Measurements from ENCODE around the gene GTF2F2.

Gene GTF2F2

DNA sequence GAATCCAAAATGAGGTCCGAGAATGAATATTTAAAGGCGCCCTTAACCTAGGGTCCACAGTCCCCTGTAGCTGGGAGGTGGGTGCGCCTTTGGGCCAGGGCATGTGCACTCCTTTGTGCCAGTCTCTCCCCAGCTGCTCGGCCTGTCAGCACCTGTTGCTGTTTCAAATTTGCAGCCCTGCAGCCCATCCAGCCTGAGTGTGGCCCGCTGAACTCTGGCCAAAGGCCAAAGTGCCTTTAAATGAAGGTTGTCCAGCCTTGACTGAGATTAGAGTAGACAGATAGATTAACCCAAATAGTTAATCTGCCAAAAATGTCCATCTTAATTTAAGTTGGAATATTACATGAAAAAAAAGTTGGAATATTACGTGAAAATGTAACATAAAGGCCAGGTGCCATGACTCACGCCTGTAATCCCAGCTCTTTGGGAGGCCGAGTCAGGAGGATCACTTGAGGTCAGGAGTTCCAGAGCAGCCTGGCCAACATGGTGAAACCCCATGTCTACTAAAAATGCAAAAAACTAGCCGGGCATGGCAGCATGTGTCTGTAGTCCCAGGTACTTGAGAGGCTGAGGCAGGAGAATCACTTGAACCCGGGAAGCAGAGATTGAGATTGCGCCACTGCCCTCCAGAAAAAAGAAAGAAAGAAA lies 195.3 kb downstream of the GTF2F2 start:
- TF ChIP-seq, protein P1, sequence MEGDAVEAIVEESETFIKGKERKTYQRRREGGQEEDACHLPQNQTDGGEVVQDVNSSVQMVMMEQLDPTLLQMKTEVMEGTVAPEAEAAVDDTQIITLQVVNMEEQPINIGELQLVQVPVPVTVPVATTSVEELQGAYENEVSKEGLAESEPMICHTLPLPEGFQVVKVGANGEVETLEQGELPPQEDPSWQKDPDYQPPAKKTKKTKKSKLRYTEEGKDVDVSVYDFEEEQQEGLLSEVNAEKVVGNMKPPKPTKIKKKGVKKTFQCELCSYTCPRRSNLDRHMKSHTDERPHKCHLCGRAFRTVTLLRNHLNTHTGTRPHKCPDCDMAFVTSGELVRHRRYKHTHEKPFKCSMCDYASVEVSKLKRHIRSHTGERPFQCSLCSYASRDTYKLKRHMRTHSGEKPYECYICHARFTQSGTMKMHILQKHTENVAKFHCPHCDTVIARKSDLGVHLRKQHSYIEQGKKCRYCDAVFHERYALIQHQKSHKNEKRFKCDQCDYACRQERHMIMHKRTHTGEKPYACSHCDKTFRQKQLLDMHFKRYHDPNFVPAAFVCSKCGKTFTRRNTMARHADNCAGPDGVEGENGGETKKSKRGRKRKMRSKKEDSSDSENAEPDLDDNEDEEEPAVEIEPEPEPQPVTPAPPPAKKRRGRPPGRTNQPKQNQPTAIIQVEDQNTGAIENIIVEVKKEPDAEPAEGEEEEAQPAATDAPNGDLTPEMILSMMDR (conservative IDR thresholded peaks at IDR 0.05; ENCODE audit: low read depth) = no peak
- ChIA-PET POLR2A (ENCODE audit: low non-redundant PET) (no interaction called here), CTCF (interaction anchor here (0.7 kb wide), 1 partner anchor 12 kb away, joined by 3 read pairs; no protein-coding TSS in a partner anchor)
- no peak for DNase-seq (ENCODE audit: low spot score)
- no peak overlapping the region for H3K27ac ChIP-seq

DNA sequence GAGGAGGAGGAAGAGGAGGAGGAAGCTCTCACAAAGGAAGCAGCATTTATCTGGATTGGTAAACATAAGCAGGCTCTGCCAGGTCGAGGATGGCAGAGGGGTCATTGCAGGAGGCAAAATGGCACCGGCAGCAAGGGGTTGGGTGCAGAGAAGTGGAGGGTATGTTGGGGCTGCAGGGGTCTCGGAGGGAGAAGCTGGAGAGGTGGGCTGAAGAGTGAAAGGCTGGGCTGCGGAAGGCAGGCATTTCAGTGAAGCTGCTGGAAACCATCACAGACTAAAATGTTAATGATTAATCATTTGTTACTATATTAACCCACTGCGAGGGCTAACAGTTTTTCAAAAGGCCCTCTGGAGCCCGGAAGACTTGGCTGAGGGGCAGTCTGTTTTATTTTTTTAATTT lies 196.0 kb downstream of the GTF2F2 start:
- POLR2A ChIA-PET (ENCODE audit: low non-redundant PET) = no interaction called here
- no peak overlapping the region for H3K27ac ChIP-seq
- TF ChIP-seq, protein P1 (conservative IDR thresholded peaks at IDR 0.05; ENCODE audit: low read depth) = no peak
- DNase-seq (ENCODE audit: low spot score) = no peak
- CTCF ChIA-PET = no interaction called here

DNA sequence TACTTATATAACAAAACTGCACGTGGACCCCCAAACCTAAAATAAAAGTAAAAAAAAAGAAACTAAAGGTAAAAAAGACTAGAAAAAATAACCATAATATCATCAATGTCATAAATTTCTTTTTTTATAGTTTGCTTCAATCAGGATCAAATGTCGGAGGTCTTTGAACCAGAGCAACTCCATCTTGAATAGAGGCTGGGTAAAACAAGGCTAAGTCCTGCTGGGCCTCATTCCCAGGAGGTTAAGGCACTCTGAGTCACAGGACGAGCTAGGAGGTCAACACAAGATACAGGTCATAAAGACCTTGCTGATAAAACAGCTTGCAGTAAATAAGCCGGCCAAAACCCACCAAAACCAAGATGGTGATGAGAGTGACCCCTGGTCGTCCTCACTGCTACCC lies 196.7 kb downstream of the GTF2F2 start:
- H3K27ac ChIP-seq = no peak overlapping the region
- TF ChIP-seq, protein P1 (conservative IDR thresholded peaks at IDR 0.05; ENCODE audit: low read depth) = no peak
- ChIA-PET POLR2A (ENCODE audit: low non-redundant PET) (no interaction called here), CTCF (no interaction called here)
- no peak for DNase-seq (ENCODE audit: low spot score)

DNA sequence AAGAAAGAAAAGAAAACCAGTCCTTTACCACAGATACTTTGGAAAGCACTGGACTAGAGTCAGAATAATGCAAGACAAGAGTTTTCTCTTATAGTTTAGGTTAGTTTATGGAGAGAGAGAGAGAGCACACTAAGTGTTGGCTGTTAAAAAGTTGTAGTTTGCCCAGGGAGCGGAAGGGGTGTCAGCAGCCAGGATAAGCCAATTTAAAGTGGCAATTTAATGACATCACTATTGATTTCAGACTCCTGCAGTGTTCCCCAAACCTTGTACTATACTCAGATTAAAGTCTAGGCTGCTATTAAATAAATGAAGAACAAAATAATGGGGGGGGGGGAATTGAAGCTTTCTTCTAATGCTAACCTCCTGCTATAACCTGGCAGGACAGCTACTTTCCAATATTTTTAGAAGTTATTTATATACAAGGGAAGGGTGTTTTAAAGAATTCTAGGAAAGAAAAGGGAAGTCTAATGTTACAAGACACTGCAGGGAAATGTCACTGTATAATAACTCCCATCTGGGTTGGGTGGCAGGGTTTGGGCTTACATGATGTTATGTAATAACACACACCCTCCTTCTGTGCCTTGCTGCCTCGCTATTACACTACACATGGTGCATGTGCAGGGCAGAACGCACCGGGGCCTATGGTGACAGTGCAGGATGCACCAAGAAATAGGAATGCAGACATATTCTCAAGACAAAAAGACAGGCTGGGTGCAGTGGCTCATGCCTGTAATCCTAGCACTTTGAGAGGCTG lies 200.7 kb downstream of the GTF2F2 start:
- H3K27ac ChIP-seq = no peak overlapping the region
- no peak for DNase-seq (ENCODE audit: low spot score)
- ChIA-PET POLR2A (ENCODE audit: low non-redundant PET) (no interaction called here), CTCF (no interaction called here)
- TF ChIP-seq, protein P1 (conservative IDR thresholded peaks at IDR 0.05; ENCODE audit: low read depth) = no peak

DNA sequence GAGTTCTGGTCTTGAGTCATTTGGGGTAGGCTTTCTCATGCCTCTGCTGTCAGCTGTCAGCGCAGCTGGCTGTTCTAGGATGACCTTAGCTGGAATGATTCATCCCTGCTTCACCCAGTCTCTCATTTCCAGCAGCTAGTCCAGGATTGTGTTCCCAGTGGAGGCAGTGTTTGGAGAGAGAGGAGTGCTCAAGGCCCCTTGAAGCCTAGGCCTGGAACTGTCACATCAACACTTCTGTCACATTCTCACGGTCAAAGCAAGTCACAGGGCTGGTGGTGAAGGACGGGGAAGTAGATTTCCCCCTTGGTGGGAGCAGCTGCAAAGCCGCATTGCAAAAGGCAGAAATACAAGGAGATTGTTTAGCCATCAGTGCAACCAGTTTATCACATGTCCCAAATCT lies 205.5 kb downstream of the GTF2F2 start:
- TF ChIP-seq, protein P1 (conservative IDR thresholded peaks at IDR 0.05; ENCODE audit: low read depth) = no peak
- H3K27ac ChIP-seq = peak overlapping the region; percentile 78
- ChIA-PET POLR2A (ENCODE audit: low non-redundant PET) (interaction anchor here (0.7 kb wide), 1 partner anchor 86 kb away, joined by 4 read pairs; no protein-coding TSS in a partner anchor), CTCF (interaction anchor here (0.5 kb wide), 1 partner anchor 68 kb away, joined by 3 read pairs; no protein-coding TSS in a partner anchor)
- DNase-seq (ENCODE audit: low spot score) = peak; percentile 67

DNA sequence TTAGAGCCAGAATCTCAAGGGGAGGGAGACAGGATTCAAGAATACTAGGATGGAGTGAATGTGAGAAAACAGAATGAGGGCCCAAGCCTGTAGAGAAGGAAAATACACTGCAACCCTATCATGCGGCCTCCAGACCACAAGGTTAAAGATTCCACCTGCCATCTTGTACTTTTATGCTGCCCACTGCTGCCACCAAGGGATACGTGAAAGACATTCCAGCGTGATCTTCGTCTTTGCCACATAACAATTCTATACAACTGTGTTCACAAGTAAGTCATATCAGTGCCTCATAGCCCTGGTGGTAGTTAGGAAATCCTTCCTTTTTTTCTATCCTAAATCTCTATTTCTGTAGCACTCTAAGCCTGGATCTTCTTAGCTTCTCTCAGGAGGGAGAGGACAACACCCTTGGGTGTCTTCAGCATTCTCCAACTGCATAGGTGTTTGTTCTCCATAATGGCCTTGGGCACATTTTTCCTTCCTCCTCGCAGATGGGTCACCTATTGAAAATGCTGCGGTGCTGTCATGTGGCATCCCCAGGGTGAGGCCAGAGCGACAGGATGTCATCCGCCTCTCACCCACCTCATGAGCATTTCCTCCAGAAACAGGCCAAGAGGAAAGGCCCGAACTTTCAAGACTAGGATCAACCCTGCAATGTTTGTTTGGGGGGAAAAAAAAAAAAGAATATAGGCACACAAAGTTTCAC lies 207.1 kb downstream of the GTF2F2 start:
- POLR2A ChIA-PET (ENCODE audit: low non-redundant PET) = no interaction called here
- H3K27ac ChIP-seq = peak overlapping the region; percentile 78
- CTCF ChIA-PET = interaction anchor here (0.6 kb wide), 1 partner anchor 61 kb away, joined by 5 read pairs; no protein-coding TSS in a partner anchor
- TF ChIP-seq, protein P1 (conservative IDR thresholded peaks at IDR 0.05; ENCODE audit: low read depth) = no peak
- DNase-seq (ENCODE audit: low spot score) = no peak

Measured in RWPE1 (cell line).